ENCODE data around the gene SENP3.

SENP3 gene

GRCh38 chr17:7556627-7557026 is 5.1 kb upstream of the SENP3 start:
- DNase-seq (ENCODE audit: low spot score) = no peak

- no peak for DNase-seq (ENCODE audit: low spot score)
These were observed 4.5 kb upstream of the SENP3 start for GRCh38 chr17:7557147-7557764.

- DNase-seq (ENCODE audit: low spot score) = no peak
These were observed 3.8 kb upstream of the SENP3 start for GRCh38 chr17:7557775-7558543.

- no peak for DNase-seq (ENCODE audit: low spot score)
These were observed 3.0 kb upstream of the SENP3 start, which contains the start of gene TNFSF13 for GRCh38 chr17:7558544-7559319. TNFSF13 (plus strand) TSS chr17:7558750; CDS start chr17:7559040, 290 bp downstream.

GRCh38 chr17:7559320-7560171 is 2.2 kb upstream of the SENP3 start:
- DNase-seq (ENCODE audit: low spot score) = no peak

GRCh38 chr17:7560172-7561027 is 1.3 kb upstream of the SENP3 start:
- peak; percentile 75 for DNase-seq (ENCODE audit: low spot score)

GRCh38 chr17:7561028-7561575 is 617 bp upstream of the SENP3 start:
- peak; percentile 82 for DNase-seq (ENCODE audit: low spot score)

- no peak for DNase-seq (ENCODE audit: low spot score)
These were observed 488 bp downstream of the SENP3 start for GRCh38 chr17:7562208-7562605.

GRCh38 chr17:7563115-7563869 is 1.6 kb downstream of the SENP3 start:
- no peak for DNase-seq (ENCODE audit: low spot score)

GRCh38 chr17:7569571-7569970 is 7.9 kb downstream of the SENP3 start:
- DNase-seq (ENCODE audit: low spot score) = no peak

GRCh38 chr17:7570351-7570750 is 8.6 kb downstream of the SENP3 start:
- no peak for DNase-seq (ENCODE audit: low spot score)

- DNase-seq (ENCODE audit: low spot score) = no peak
These were observed 10.5 kb downstream of the SENP3 start for GRCh38 chr17:7572338-7572587.

GRCh38 chr17:7572588-7573323 is 11.0 kb downstream of the SENP3 start:
- peak; percentile 99 for DNase-seq (ENCODE audit: low spot score)

- DNase-seq (ENCODE audit: low spot score) = peak; percentile 70
These were observed 11.8 kb downstream of the SENP3 start for GRCh38 chr17:7573324-7574080.

- no peak for DNase-seq (ENCODE audit: low spot score)
These were observed 12.6 kb downstream of the SENP3 start for GRCh38 chr17:7574176-7574953.

- no peak for DNase-seq (ENCODE audit: low spot score)
These were observed 13.8 kb downstream of the SENP3 start for GRCh38 chr17:7575481-7575883.

GRCh38 chr17:7575959-7576358 is 14.2 kb downstream of the SENP3 start:
- no peak for DNase-seq (ENCODE audit: low spot score)

- no peak for DNase-seq (ENCODE audit: low spot score)
These were observed 14.8 kb downstream of the SENP3 start for GRCh38 chr17:7576432-7576937.
